ENCODE measurements around the gene PIKFYVE. TPM values are rescaled to one million over a fixed set of nuclear protein-coding genes. Genes with fewer than 3 reads are reported as not detected.
A peak's percentile ranks its signal among the peaks of the same experiment; 100 is the strongest.
"Not testable (repeated sequence)": the region's sequence is repeated elsewhere in the genome, so short reads cannot be mapped to it uniquely, and the experiment has no call there.

The PIKFYVE gene
- polyA plus RNA-seq, 1 donor from 2014 or later = 15.5 TPM

DNA sequence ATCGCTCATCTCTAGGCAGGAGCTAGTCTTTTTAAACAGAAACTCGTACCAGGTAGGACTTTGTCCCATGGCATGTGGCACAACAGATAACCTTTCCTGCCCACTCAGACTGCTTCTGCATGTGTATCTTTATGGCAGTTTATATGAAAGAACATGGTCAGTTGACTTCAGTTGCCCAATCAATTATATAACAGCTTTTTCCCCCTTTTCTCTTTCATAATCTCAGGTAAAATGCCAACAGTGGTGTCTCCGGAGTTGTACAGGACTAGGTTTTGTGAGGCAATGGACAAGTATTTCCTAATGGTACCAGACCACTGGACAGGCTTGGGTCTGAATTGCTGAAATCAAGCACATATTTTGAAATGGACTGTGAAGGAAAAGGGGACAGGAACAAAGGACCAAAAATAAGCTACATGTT is 88.9 kb downstream of the PIKFYVE start:
- H3K4me3 Mint-ChIP-seq = no peak overlapping the region
- no peaks in the 10 kb centered on the region for H3K27me3 Mint-ChIP-seq
- peaks cover 1 to 5% (median 4%) of the 10 kb centered on the region in 3 donors for H3K4me1 Mint-ChIP-seq
- peak overlapping the region in 1 of 3 donors; percentile 46 for H3K27ac Mint-ChIP-seq
- H3K9me3 Mint-ChIP-seq = no peaks in the 10 kb centered on the region
- H3K36me3 Mint-ChIP-seq = peaks cover 14% of the 10 kb centered on the region

DNA sequence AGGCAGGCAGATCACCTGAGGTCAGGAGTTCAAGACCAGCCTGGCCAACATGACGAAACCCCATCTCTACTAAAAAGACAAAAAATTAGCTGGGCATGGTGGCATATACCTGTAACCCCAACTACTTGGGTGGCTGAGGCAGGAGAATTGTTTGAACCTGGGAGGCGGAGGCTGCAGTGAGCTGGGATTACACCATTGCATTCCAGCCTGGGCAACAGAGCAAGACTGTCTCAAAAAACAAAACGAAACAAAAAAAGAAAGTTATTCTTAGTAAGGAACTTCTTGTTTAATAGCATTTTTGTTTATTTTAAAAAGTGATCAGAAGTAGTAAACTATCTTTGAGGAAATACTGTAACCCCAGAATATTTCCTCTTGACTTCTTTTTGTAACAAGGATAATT is 90.4 kb downstream of the PIKFYVE start:
- not testable (repeated sequence) for H3K9me3 Mint-ChIP-seq, H3K27ac Mint-ChIP-seq, H3K27me3 Mint-ChIP-seq, H3K4me3 Mint-ChIP-seq, H3K36me3 Mint-ChIP-seq, H3K4me1 Mint-ChIP-seq

DNA sequence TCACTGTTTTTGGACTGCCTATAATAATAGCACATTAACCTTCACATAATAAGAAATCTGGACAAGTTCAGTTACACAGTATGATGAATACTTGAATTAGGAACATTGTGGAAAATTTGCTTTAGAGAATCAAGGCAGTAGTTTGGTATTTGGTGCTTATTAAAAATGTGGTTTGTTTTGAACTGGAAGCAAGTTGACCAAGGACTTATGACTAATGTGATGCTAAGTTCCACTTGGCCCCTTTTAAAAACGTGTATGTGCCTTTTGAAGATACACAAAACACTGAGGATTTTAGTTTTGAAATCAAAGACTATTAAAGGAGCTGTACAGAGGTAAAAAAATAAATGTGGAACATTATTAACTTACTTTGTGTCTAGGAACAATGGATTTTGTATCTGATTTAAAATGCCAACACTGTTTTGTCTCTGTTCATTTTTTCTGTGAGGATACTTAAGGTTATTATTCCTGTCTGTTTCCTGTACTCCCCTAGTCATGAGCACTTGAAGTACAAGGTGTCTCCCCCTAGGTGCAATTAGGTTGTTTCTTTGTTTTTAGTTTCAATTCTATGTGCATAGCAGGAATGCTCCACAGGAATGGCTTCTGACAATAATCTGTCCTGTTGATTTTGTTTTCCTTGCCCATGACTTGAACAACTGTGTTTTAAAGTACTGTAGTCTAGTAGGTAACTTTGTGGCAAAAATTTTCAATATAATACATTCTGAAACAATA is 91.0 kb downstream of the PIKFYVE start:
- Mint-ChIP-seq H3K9me3 (peaks cover 0 to 2% (median 0%) of the 10 kb centered on the region in 3 donors), H3K27ac (peak overlapping the region; percentile 51 to 81 (median 66)), H3K4me3 (no peak overlapping the region), H3K27me3 (no peaks in the 10 kb centered on the region), H3K36me3 (peaks cover 6% of the 10 kb centered on the region), H3K4me1 (peaks cover 1 to 5% (median 4%) of the 10 kb centered on the region in 3 donors)

DNA sequence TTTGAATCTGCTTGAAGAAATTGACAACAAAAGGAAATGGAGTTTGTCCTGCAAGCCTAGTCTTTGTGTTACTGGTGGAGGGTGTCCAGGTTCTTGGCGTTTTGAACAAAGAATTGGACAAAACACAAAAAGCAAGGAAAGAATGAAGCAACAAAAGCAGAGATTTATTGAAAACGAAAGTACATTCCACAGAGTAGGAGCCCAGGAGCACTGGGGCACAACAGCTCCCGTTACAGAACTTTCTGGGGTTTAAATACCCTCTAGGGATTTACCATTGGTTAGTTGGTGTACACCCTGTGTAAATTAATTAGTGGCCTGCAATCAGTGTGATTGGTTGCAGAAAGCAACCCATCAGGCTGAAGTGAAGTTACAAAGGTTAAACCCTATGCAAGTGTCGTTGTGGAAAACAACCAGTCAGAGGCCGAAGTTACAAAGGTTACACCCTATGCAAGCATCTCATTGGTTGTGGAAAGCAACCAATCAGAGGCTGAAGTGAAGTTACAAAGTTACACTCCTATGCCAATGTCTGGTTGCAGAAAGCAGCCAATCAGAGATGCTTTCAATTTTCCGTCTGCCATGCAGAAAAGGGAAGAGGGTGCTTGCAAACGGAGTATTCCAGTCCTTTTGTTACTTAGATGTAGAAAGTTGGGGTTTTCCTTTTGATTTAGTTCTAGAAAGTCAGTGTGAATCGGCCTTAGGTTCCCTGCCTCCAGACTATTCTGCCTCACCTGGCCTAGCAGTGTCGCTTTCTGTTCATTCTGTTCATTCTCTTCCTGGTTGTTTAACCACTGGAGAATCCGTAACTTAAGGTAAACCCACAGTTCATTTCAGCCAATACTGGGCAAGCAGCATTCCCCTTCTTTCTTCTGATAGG is 92.9 kb downstream of the PIKFYVE start:
- peaks cover 0 to 2% (median 0%) of the 10 kb centered on the region in 3 donors for H3K9me3 Mint-ChIP-seq
- H3K27ac Mint-ChIP-seq = peak overlapping the region in 1 of 3 donors; percentile 77
- H3K4me1 Mint-ChIP-seq = peaks cover 3 to 9% (median 4%) of the 10 kb centered on the region in 3 donors
- peak overlapping the region in 2 of 4 donors; percentile 47 to 54 for H3K4me3 Mint-ChIP-seq
- H3K27me3 Mint-ChIP-seq = no peaks in the 10 kb centered on the region
- peaks cover 10% of the 10 kb centered on the region for H3K36me3 Mint-ChIP-seq

DNA sequence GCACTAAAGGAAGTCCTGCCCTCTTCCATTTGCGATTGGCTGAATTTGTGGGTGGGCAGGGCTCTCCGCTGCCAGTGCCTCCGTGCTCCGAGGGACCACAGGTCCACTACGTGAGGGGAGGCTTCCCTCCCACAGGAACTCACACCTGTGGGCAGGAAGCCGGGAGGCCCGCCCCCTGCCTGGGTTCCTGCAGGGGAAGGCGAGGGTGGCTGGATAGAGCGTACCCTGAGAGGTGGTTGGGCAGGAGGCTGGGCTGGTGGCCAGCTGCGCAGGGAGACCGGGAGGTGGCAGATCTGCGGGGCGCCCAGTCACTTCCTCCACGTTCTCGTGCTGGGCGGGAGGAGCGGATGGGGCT is 93.6 kb downstream of the PIKFYVE start:
- Mint-ChIP-seq H3K4me1 (peaks cover 3 to 9% (median 4%) of the 10 kb centered on the region in 3 donors), H3K27me3 (no peaks in the 10 kb centered on the region), H3K9me3 (peaks cover 0 to 4% (median 2%) of the 10 kb centered on the region in 3 donors), H3K4me3 (peak overlapping the region in 2 of 4 donors; percentile 47 to 54), H3K36me3 (peaks cover 12% of the 10 kb centered on the region), H3K27ac (peak overlapping the region in 1 of 3 donors; percentile 77)

DNA sequence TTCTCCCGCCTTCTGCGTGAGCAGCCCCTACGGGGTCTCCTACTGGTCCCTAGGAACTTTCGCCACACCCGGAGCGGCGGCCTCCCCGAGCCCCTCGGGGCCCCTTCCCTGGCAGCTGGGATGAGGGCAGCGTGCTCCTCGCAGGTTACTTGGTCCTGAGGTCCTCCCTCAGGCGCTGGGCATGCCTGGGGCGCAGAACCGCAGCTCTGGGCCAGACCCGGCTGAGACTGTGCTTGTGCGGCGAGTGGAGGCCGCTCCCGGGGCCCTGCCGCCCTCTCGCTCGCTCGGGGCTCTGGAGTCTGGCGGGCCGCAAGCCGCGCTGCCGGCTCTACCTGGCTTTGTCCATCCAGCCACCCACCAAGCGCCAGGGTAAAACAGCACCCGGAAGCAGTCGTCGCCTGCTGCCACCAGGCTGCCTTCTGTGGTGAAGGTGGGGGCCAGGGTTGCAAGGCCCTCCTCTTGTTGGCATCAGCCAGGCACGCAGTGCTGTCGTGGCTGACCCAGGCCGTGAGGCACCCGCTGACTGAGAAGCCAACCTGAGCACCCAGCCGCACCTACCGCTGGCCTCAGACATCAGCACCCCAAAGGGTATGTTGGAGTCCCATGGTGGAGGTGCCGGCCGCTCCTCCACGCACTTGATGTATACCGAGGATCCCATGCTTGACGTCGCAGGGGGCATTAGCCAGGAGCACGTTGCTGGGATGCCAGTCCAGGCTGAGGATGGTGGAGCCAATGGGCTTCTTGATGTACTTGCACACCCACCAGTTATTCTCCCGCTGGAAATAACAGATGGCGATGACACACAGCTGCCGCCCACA is 94.4 kb downstream of the PIKFYVE start:
- Mint-ChIP-seq H3K9me3 (peaks cover 0 to 9% (median 2%) of the 10 kb centered on the region in 3 donors), H3K4me3 (no peak overlapping the region), H3K27ac (no peak overlapping the region), H3K4me1 (peaks cover 3 to 6% (median 4%) of the 10 kb centered on the region in 3 donors), H3K36me3 (peaks cover 11% of the 10 kb centered on the region), H3K27me3 (no peaks in the 10 kb centered on the region)

DNA sequence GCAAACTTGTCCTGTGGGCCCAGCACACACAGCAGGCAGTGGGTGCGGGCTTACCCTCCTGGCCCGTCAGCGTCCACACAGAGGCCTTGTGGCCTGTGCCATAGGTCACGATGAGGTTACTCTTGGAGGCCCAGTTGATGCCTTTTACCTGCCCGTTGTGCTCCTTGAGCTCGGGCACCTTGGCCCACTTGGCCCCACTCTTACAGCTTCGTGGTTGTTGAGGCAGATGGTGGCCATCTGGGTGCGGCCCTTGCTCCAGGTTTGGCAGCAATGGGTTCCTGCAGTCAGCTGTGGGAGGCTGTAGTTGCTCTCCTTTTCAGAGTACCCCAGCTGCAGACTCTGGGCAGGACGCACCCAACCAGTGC is 95.0 kb downstream of the PIKFYVE start:
- peaks cover 0 to 9% (median 2%) of the 10 kb centered on the region in 3 donors for H3K9me3 Mint-ChIP-seq
- no peak overlapping the region for H3K27ac Mint-ChIP-seq
- H3K27me3 Mint-ChIP-seq = no peaks in the 10 kb centered on the region
- H3K4me1 Mint-ChIP-seq = peaks cover 4 to 8% (median 6%) of the 10 kb centered on the region in 3 donors
- no peak overlapping the region for H3K4me3 Mint-ChIP-seq
- peaks cover 11% of the 10 kb centered on the region for H3K36me3 Mint-ChIP-seq

DNA sequence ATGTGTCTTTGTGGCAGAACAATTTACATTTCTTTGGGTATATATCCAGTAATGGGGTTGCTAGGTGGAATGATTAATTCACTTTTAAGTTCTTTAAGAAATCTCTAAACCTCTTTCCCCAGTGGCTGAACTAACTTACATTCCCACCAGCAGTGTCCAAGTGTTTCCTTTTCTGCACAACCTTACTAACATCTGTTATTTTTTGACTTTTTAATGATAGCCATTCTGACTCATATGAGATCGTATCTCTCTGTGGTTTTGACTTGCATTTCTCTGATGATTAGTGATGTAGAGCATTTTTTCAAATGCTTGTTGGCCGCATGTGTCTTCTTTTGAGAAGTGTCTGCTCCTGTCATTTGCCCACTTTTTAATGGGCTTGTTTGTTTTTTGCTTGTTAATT is 97.4 kb downstream of the PIKFYVE start:
- H3K4me3 Mint-ChIP-seq = peak overlapping the region in 1 of 4 donors; percentile 42

DNA sequence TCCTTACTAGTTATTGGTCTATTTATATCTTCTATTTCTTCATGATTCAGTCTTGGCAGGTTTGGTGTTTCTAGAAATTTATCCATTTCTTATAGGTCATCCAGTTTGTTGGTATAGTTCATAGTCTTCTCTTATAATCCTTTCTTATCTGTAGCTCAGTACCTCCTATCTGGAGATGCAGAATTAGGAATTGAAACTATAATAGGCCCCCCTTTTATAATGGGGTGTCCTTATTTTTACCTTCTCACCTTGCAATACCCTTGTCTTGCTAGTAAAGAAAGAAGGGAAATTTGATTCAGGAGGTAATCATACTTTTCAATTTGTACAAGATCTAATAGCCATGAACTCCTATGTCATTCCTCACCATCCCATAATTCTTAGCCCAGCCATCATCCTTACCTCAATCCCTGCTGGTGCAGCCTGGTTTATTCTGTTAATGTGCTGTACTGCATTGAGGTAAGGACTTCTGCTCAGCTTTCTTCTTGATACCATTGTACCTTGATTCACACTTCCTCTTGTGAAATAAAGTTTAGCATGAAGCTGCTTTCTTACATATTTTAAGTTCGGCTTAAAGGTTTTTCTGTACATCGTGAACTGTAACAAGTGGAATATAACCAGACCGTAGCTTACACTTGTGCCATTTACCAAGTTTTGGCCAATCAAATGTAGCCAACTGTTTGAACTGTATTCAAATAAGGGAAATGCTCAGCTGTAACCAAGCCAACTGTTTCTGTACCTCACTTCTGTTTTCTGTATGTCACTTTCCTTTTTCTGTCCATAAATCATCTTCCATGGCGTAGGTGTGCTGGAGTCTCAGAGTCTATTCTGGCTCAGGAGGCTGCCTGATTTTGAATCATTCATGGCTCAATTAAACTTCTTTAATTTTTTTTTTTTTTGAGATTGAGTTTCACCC is 100.4 kb downstream of the PIKFYVE start:
- peak overlapping the region; percentile 54 to 84 (median 76) for H3K4me3 Mint-ChIP-seq
- no peaks in the 10 kb centered on the region for H3K27me3 Mint-ChIP-seq
- peaks cover 9 to 19% (median 11%) of the 10 kb centered on the region in 3 donors for H3K4me1 Mint-ChIP-seq
- H3K27ac Mint-ChIP-seq = peak overlapping the region; percentile 81 to 92 (median 85)
- H3K9me3 Mint-ChIP-seq = peaks cover 0 to 9% (median under 1%) of the 10 kb centered on the region in 3 donors
- H3K36me3 Mint-ChIP-seq = peaks cover 6% of the 10 kb centered on the region

More for the DNA sequence above, 97.4 kb downstream of the PIKFYVE start:
- H3K36me3 Mint-ChIP-seq = peaks cover 10% of the 10 kb centered on the region
- H3K4me1 Mint-ChIP-seq = peaks cover 9 to 19% (median 11%) of the 10 kb centered on the region in 3 donors
- H3K9me3 Mint-ChIP-seq = peaks cover 0 to 9% (median 2%) of the 10 kb centered on the region in 3 donors
- no peaks in the 10 kb centered on the region for H3K27me3 Mint-ChIP-seq
- H3K27ac Mint-ChIP-seq = no peak overlapping the region

DNA sequence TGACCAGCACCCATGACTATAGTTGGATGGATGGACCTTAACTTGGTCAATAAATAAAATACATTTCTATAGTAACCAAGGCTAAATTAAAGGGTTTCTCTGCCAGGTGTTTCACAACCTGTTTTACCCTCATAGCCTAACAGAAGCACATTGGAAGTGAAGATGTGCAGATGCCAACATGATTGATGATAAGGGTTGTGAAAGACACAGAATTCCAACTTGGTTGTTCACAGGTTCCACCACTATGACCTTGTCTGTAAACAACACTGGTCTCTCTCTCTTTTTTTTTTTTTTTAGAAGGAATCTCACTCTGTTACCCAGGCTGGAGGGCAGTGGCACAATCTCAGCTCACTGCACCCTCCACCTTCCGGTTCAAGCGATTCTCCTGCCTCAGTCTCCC is 103.0 kb downstream of the PIKFYVE start:
- Mint-ChIP-seq H3K4me1 (peaks cover 8 to 23% (median 12%) of the 10 kb centered on the region in 3 donors), H3K4me3 (no peak overlapping the region), H3K9me3 (peaks cover 0 to 9% (median 0%) of the 10 kb centered on the region in 3 donors), H3K27me3 (no peaks in the 10 kb centered on the region), H3K36me3 (peaks cover 2% of the 10 kb centered on the region), H3K27ac (no peak overlapping the region)

DNA sequence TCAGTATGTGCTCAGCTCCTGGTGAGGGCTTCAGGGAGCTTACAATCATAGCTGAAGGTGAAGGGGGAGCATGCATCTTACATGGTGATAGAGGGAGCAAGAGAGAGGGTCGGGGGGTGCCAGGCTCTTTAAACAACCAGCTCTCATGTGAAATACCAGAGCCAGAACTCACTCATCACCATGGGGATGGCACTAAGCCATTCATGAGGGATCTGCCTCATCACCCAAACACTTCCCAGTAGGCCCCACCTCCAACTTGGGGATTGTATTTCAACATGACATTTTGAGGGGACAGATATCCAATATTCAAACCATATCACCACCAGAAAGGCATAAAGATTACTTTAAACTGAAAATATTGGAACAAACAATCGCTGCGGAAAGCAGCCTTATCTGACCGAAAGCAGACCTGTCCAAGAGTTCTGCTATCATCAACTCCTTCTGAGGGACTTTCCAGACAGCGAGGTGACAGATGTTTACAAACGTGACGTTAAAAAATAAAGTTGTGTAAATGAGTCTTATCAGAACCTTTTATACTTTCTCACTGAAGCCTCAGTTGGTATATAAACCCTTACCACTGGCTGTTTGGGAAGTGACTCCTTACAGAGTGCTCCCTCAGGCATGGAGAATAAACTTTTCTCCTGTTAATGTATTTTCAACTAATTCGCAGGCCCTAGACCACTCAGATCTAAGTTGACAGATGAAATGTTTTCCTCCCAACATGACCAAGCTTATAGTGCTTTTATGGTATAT is 105.0 kb downstream of the PIKFYVE start:
- Mint-ChIP-seq H3K4me1 (peaks cover 7 to 21% (median 10%) of the 10 kb centered on the region in 3 donors), H3K27ac (peak overlapping the region in 2 of 3 donors; percentile 25 to 55), H3K4me3 (no peak overlapping the region), H3K9me3 (no peaks in the 10 kb centered on the region), H3K36me3 (no peaks in the 10 kb centered on the region), H3K27me3 (peaks cover 2% of the 10 kb centered on the region)

DNA sequence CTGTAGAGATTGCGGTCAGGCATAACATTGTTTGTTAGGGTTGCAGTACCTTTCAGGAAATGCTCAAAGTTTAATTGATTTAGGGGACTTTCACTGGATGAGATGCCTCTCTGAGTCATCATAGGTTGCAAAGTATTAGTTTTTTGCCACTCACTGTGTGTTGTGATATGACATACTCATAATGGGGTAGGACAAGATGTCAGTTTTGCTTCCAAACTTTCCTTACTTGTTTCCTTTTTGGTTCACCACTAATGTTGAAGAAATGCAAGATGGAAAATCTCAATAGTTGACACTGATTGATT is 105.5 kb downstream of the PIKFYVE start:
- H3K4me3 Mint-ChIP-seq = no peak overlapping the region
- no peaks in the 10 kb centered on the region for H3K9me3 Mint-ChIP-seq
- peaks cover 2% of the 10 kb centered on the region for H3K27me3 Mint-ChIP-seq
- H3K4me1 Mint-ChIP-seq = peaks cover 4 to 16% (median 6%) of the 10 kb centered on the region in 3 donors
- no peaks in the 10 kb centered on the region for H3K36me3 Mint-ChIP-seq
- peak overlapping the region in 1 of 3 donors; percentile 55 for H3K27ac Mint-ChIP-seq

DNA sequence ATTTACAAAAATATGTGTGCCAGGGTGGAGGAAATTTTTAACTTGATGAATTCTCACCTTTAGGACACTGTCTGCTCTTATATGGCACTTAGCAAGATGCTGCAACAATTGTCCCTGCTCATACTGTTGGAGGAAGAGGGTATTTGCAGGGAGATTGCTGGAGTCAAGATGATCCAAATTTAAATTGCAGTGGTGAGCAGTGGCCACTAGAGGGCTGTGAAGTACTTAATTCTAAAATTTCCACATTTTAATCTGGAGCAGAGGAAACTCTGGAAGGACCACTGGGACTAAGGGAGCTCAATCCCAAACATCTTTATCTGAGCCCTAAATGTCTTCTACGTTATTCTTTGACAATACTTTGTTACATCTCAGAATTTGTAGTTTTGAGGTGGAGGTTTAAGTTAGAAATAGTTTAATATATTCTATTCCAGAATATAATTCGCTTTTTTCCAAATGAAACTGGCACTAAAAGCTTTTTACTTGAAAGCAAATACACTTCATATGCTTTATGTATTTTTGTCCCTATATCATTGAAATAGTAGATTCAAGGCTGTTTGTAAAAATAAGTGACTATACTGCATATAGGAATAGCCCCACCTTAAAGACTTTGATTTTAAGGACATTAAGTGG is 107.5 kb downstream of the PIKFYVE start:
- no peaks in the 10 kb centered on the region for H3K36me3 Mint-ChIP-seq
- H3K4me1 Mint-ChIP-seq = peaks cover 3 to 4% (median 4%) of the 10 kb centered on the region in 3 donors
- no peaks in the 10 kb centered on the region for H3K9me3 Mint-ChIP-seq
- no peak overlapping the region for H3K27ac Mint-ChIP-seq
- no peak overlapping the region for H3K4me3 Mint-ChIP-seq
- peaks cover 2% of the 10 kb centered on the region for H3K27me3 Mint-ChIP-seq
